HepG2 (cell line): ENCODE measurements around the gene RFTN1. TPM values are rescaled to one million over a fixed set of nuclear protein-coding genes. Genes with fewer than 3 reads are reported as not detected.

ENCODE experiments used
- ATAC-seq: fragments of 200-7000 bp; cut with Tn5 transposase; 3 replicates; pipeline ENCODE4 v1.9.1; 2020; ENCODE audit warnings: mild to moderate bottlenecking, moderate library complexity
- BruUV-seq: library from RNA; stranded (reverse); fragments of 400-500 nt; replicated peaks from 2 replicates; lab custom pipeline; 2021; lab: Mats Ljungman, UMichigan
- CTCF ChIA-PET: fragments of 300-600 bp; formaldehyde crosslinking; extraction: SDS; loops from one replicate; lab custom pipeline; 2021; ENCODE audit warnings: low total read pairs, inconsistent platforms, low intra/inter-chr PET ratio; lab: Yijun Ruan, JAX
- POLR2A ChIA-PET: fragments of 350-600 bp; sonication (Branson Sonifier 250); formaldehyde crosslinking; loops from one replicate; lab custom pipeline; 2020; ENCODE audit warnings: antibody characterized with exemption, inconsistent platforms; lab: Yijun Ruan, JAX
- DNase-seq: peaks from one replicate; pipeline ENCODE4 v3.0.0-alpha.2; 2015; ENCODE audit warnings: low spot score
- FAIRE-seq: peaks from 3 replicates; lab custom pipeline; 2011; peaks lifted over from hg19 to GRCh38; lab: Jason Lieb, UNC
- H2AFZ ChIP-seq: one replicate; pipeline ENCODE4 v1.6.1; 2011; ENCODE audit warnings: low read length, inconsistent platforms
- H3K27ac ChIP-seq: fragments of 300-600 bp; 3 replicates; pipeline ENCODE4 v1.8.0; 2011; ENCODE audit warnings: mixed run types, mild to moderate bottlenecking, mixed read lengths, low read length, inconsistent platforms; ENCODE audit not compliant: insufficient read depth; ENCODE audit errors: extremely low read length
- H3K27me3 ChIP-seq, 2 experiments: fragments of 200-600 bp in 1 of 2; 2 replicates in 1 of 2; 3 replicates in 1 of 2; pipeline versions ENCODE4 v1.6.0 to v1.8.0; 2011; ENCODE audit warnings: low read length in 2 of 2, mild to moderate bottlenecking in 2 of 2, moderate library complexity in 2 of 2, inconsistent platforms in 1 of 2; ENCODE audit not compliant: insufficient read depth in 2 of 2, control insufficient read depth in 1 of 2
- H3K36me3 ChIP-seq, 2 experiments: fragments of 200-600 bp in 1 of 2; replicated peaks in 1 of 2; 2 replicates in 1 of 2; 3 replicates in 1 of 2; pipeline versions ENCODE4 v1.5.1 to v1.8.0; 2011; ENCODE audit warnings: low read length in 2 of 2, inconsistent platforms in 1 of 2; ENCODE audit not compliant: insufficient read depth in 2 of 2, control insufficient read depth in 1 of 2
- H3K4me1 ChIP-seq: 2 replicates; pipeline ENCODE4 v1.5.1; 2012; ENCODE audit warnings: low read length, inconsistent platforms; ENCODE audit not compliant: insufficient read depth
- H3K4me2 ChIP-seq: 2 replicates; pipeline ENCODE4 v1.6.0; 2011; ENCODE audit warnings: low read depth, low read length, inconsistent platforms
- H3K4me3 ChIP-seq, 3 experiments: fragments of 200-600 bp in 1 of 3; sonication (generic), shearing (Covaris generic) in 1 of 3; replicated peaks in 1 of 3; 2 replicates each; pipeline ENCODE4 v1.5.1; 2011 to 2016; ENCODE audit warnings: low read length in 3 of 3, inconsistent platforms in 2 of 3, low read depth in 2 of 3, mild to moderate bottlenecking in 2 of 3, control low read depth in 1 of 3, mixed read lengths in 1 of 3; ENCODE audit not compliant: insufficient read depth in 1 of 3
- H3K79me2 ChIP-seq: one replicate; pipeline ENCODE4 v1.6.1; 2011; ENCODE audit warnings: low read length, inconsistent platforms; ENCODE audit not compliant: insufficient read depth
- H3K9ac ChIP-seq: 2 replicates; pipeline ENCODE4 v1.6.0; 2011; ENCODE audit warnings: mild to moderate bottlenecking, low read depth, low read length, inconsistent platforms; ENCODE audit not compliant: insufficient read depth
- H3K9me3 ChIP-seq: 2 replicates; pipeline ENCODE4 v1.5.1; 2012; ENCODE audit warnings: mild to moderate bottlenecking, low read length
- H4K20me1 ChIP-seq: 2 replicates; pipeline ENCODE4 v1.6.0; 2011; ENCODE audit warnings: inconsistent platforms, mild to moderate bottlenecking, low read length, moderate library complexity; ENCODE audit not compliant: insufficient read depth
- POLR2AphosphoS5 ChIP-seq: IDR thresholded peaks from 2 replicates; pipeline ENCODE4 v1.6.1; 2012; ENCODE audit warnings: low read depth, low read length
- RXRA ChIP-seq: sonication (generic); formaldehyde crosslinking; IDR thresholded peaks from 2 replicates; pipeline ENCODE4 v1.5.1; 2020; ENCODE audit warnings: missing genetic modification reagents
- SRF ChIP-seq: IDR thresholded peaks from 2 replicates; pipeline ENCODE4 v1.6.1; 2011; ENCODE audit warnings: mild to moderate bottlenecking, low read depth, low read length, moderate library complexity
- UBTF ChIP-seq: sonication (generic); formaldehyde crosslinking; IDR thresholded peaks from 2 replicates; pipeline ENCODE4 v1.4.0; 2020; ENCODE audit warnings: mild to moderate bottlenecking, missing genetic modification reagents
- ZBTB1 ChIP-seq: sonication (generic); formaldehyde crosslinking; IDR thresholded peaks from 2 replicates; pipeline ENCODE4 v1.4.0; 2020; ENCODE audit warnings: missing genetic modification reagents, borderline replicate concordance
- ZFAT ChIP-seq: sonication (generic); formaldehyde crosslinking; conservative IDR thresholded peaks from 2 replicates; pipeline ENCODE4 v1.8.1; 2023; ENCODE audit warnings: missing genetic modification reagents, inconsistent platforms
- ZUFSP ChIP-seq: sonication (generic); formaldehyde crosslinking; IDR thresholded peaks from 2 replicates; pipeline ENCODE4 v1.9.0; 2021; ENCODE audit warnings: missing genetic modification reagents, mild to moderate bottlenecking, borderline replicate concordance
- WGBS: methylation state at CpG from one replicate; pipeline ENCODE4 v1.1.6; 2017; ENCODE audit warnings: low lambda C conversion rate; 5-methylcytosine and 5-hydroxymethylcytosine counted together
- in situ Hi-C: cut with HindIII; loops from 2 replicates; pipeline ENCODE4 v1.10.0; 2017; ENCODE audit warnings: low pct_unique_long_range_greater_than_20kb; ENCODE audit not compliant: extremely low pct_ligation_motif_present
- intact Hi-C: fragments of 100-400 bp; cut with micrococcal nuclease; formaldehyde crosslinking; loops from one replicate; pipeline ENCODE4 v1.10.0; 2022; ENCODE audit not compliant: unreplicated experiment
- polyA plus RNA-seq, 8 experiments: library from polyadenylated mRNA; depleted of rRNA in 3 of 8; stranded (reverse) in 7 of 8; unstranded in 1 of 8; fragments of >200 nt; fragmentation: Illumina TruSeq in 4 of 8; extraction: Trizol in 4 of 8; gene quantifications; 2 replicates each; pipeline versions ENCODE4 v1.2.1 to v1.2.3, GENCODE V29; 2011 to 2016; ENCODE audit warnings: low read depth in 4 of 8, missing spikeins in 1 of 8, mixed read lengths in 1 of 8; ENCODE audit not compliant: insufficient read depth in 1 of 8
- total RNA-seq, 5 experiments: library from RNA; depleted of rRNA; stranded (reverse); fragments of >200 nt; fragmentation: Illumina TruSeq; extraction: Trizol; gene quantifications; 2 replicates each; pipeline ENCODE4 v1.2.3, GENCODE V29; 2016; ENCODE audit warnings: low read depth in 1 of 5

Gene RFTN1
- total and polyA plus RNA-seq, 2 of the 13 experiments (the other 11 are each of a cell fraction or from before 2014, with no cell fraction given), result not detected

- BruUV-seq, result no TSS peak
- no peak overlapping the region for H3K9ac ChIP-seq
- no peak overlapping the region for H3K4me2 ChIP-seq
- POLR2A ChIA-PET, result no interaction called here
- TF ChIP-seq ZBTB1 (no peak), ZFAT (CRISPR knock-in tag) (no peak), SRF (no peak), UBTF (CRISPR knock-in tag) (no peak), POLR2AphosphoS5 (no peak), ZUFSP (CRISPR knock-in tag) (no peak), RXRA (CRISPR knock-in tag) (no peak)
- FAIRE-seq (no peak), DNase-seq (no peak), ATAC-seq (no peak)
- H4K20me1 ChIP-seq, result no peaks in the 10 kb centered on the region
- H3K36me3 ChIP-seq, result peaks cover 6 to 29% of the 10 kb centered on the region in 2 experiments; a peak in 4 of 5 replicates
- no peaks in the 10 kb centered on the region for H3K79me2 ChIP-seq
- H3K9me3 ChIP-seq, result no peaks in the 10 kb centered on the region
- 100% methylated on average over 2 of the region's 3 CpGs for WGBS
- no peak overlapping the region for H3K4me3 ChIP-seq
- H2AFZ ChIP-seq, result no peak overlapping the region
- in situ Hi-C loops (no loop called here), intact Hi-C loops (no loop called here)
- H3K27ac ChIP-seq, result no peak overlapping the region
- H3K4me1 ChIP-seq, result peaks cover 16% of the 10 kb centered on the region; the same call in 1 of the 2 replicates
- CTCF ChIA-PET, result no interaction called here
- no peaks in the 10 kb centered on the region for H3K27me3 ChIP-seq
These were observed 197.1 kb downstream of the RFTN1 start for GRCh38 chr3:16316396-16316795.
